ENCODE data around the gene MAPKAPK3.

GRCh38 chr3:50698269-50698668, 81.3 kb downstream of the MAPKAPK3 start:
- TF ChIP-seq EZH2 (IDR thresholded peaks at IDR 0.05; ENCODE audit: insufficient read depth, poor library complexity, severe bottlenecking), result no peak
- no peak for TF ChIP-seq EZH2phosphoT487 (IDR thresholded peaks at IDR 0.05; ENCODE audit: insufficient read depth, low read depth)

All from GM23248 (cell line).